ENCODE measurements around the gene CYP21A2. TPM values are rescaled to one million over a fixed set of nuclear protein-coding genes. Genes with fewer than 3 reads are reported as not detected.
"Not testable (repeated sequence)": the region's sequence is repeated elsewhere in the genome, so short reads cannot be mapped to it uniquely, and the experiment has no call there.

The CYP21A2 gene
- total RNA-seq, 1 experiment from 2014 or later = not detected

GRCh38 chr6:32013738-32014137 lies 24.5 kb upstream of the CYP21A2 start:
- not testable (repeated sequence) for H3K9me3 ChIP-seq, H3K36me3 ChIP-seq, DNase-seq, H3K4me3 ChIP-seq, H3K27me3 ChIP-seq

GRCh38 chr6:32014547-32014946 lies 23.7 kb upstream of the CYP21A2 start, which contains the start of gene C4B:
Gene C4B, plus strand, starts transcription at chr6:32014795. Its CDS starts 51 bp downstream, at chr6:32014846.
- H3K9me3 ChIP-seq, H3K4me3 ChIP-seq, H3K36me3 ChIP-seq, DNase-seq, H3K27me3 ChIP-seq: not testable (repeated sequence)

GRCh38 chr6:32022100-32022499 lies 16.1 kb upstream of the CYP21A2 start:
- not testable (repeated sequence) for DNase-seq, H3K4me3 ChIP-seq, H3K9me3 ChIP-seq, H3K27me3 ChIP-seq, H3K36me3 ChIP-seq

GRCh38 chr6:32028631-32029030 lies 9.6 kb upstream of the CYP21A2 start:
- H3K36me3 ChIP-seq, H3K4me3 ChIP-seq, H3K27me3 ChIP-seq, DNase-seq, H3K9me3 ChIP-seq: not testable (repeated sequence)

GRCh38 chr6:32029553-32029952 lies 8.7 kb upstream of the CYP21A2 start:
- not testable (repeated sequence) for H3K36me3 ChIP-seq, H3K4me3 ChIP-seq, DNase-seq, H3K27me3 ChIP-seq, H3K9me3 ChIP-seq

- not testable (repeated sequence) for H3K27me3 ChIP-seq, DNase-seq, H3K36me3 ChIP-seq, H3K9me3 ChIP-seq, H3K4me3 ChIP-seq
Measured at GRCh38 chr6:32035283-32036013, 2.8 kb upstream of the CYP21A2 start.

- DNase-seq, H3K9me3 ChIP-seq, H3K4me3 ChIP-seq, H3K27me3 ChIP-seq, H3K36me3 ChIP-seq: not testable (repeated sequence)
Measured at GRCh38 chr6:32037136-32037535, 1.1 kb upstream of the CYP21A2 start.

GRCh38 chr6:32038878-32039277 lies 663 bp downstream of the CYP21A2 start:
- DNase-seq, H3K4me3 ChIP-seq, H3K36me3 ChIP-seq, H3K27me3 ChIP-seq, H3K9me3 ChIP-seq: not testable (repeated sequence)

GRCh38 chr6:32039321-32040274 lies 1.4 kb downstream of the CYP21A2 start:
- not testable (repeated sequence) for H3K4me3 ChIP-seq, H3K9me3 ChIP-seq, H3K27me3 ChIP-seq, DNase-seq, H3K36me3 ChIP-seq

- H3K27me3 ChIP-seq, DNase-seq, H3K4me3 ChIP-seq, H3K36me3 ChIP-seq, H3K9me3 ChIP-seq: not testable (repeated sequence)
Measured at GRCh38 chr6:32040299-32041049, 2.3 kb downstream of the CYP21A2 start.

GRCh38 chr6:32041050-32041321 lies 2.8 kb downstream of the CYP21A2 start:
- DNase-seq, H3K27me3 ChIP-seq, H3K4me3 ChIP-seq, H3K36me3 ChIP-seq, H3K9me3 ChIP-seq: not testable (repeated sequence)

GRCh38 chr6:32041385-32041784 lies 3.2 kb downstream of the CYP21A2 start:
- H3K9me3 ChIP-seq, DNase-seq, H3K36me3 ChIP-seq, H3K27me3 ChIP-seq, H3K4me3 ChIP-seq: not testable (repeated sequence)

- H3K27me3 ChIP-seq, H3K4me3 ChIP-seq, H3K36me3 ChIP-seq, H3K9me3 ChIP-seq, DNase-seq: not testable (repeated sequence)
Measured at GRCh38 chr6:32042276-32042675, 4.1 kb downstream of the CYP21A2 start.

GRCh38 chr6:32043589-32044380 lies 5.6 kb downstream of the CYP21A2 start:
- not testable (repeated sequence) for DNase-seq, H3K27me3 ChIP-seq, H3K36me3 ChIP-seq, H3K4me3 ChIP-seq, H3K9me3 ChIP-seq

- H3K4me3 ChIP-seq, DNase-seq: not testable (repeated sequence)
Measured at GRCh38 chr6:32044916-32045315, 6.7 kb downstream of the CYP21A2 start.

GRCh38 chr6:32045811-32046449 lies 7.7 kb downstream of the CYP21A2 start:
- Histone ChIP-seq H3K9me3 (no peaks in the 10 kb centered on the region), H3K4me3 (no peak overlapping the region), H3K36me3 (no peaks in the 10 kb centered on the region), H3K27me3 (no peaks in the 10 kb centered on the region)
- no peak for DNase-seq

More at GRCh38 chr6:32044916-32045315, 6.7 kb downstream of the CYP21A2 start:
- not testable (repeated sequence) for H3K36me3 ChIP-seq, H3K27me3 ChIP-seq, H3K9me3 ChIP-seq

Data from MG63 (cell line).